ENCODE measurements around the gene ACOT8.

Gene ACOT8

DNA sequence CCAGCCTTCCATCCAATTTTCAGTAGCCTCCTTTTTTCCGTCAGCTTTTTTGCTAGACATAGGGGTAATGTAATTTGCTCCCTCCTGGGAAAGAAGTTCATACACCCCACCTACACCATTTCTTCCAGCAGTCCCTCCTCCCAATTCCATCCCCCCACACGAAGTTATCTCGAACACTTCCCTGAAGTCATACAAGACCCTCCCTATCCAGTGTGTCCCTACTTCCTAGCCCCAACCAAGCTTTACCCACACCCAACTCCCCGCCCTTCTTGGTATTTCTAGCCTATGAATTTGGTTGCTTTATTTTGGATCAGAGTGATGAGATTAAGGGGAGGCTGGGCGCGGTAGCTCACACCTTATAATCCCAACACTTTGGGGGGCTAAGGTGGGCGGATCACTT is 43.7 kb downstream of the ACOT8 start:
- Histone ChIP-seq H4K8ac (ENCODE audit: low read depth, low read length) (peak overlapping the region; percentile 88), H3K14ac (ENCODE audit: low read length) (no peak overlapping the region), H3K18ac (ENCODE audit: low read length) (no peak overlapping the region), H3K9me3 (ENCODE audit: insufficient read depth, low read depth, low read length) (no peaks in the 10 kb centered on the region), H3K23ac (ENCODE audit: low read length) (no peak overlapping the region), H3K9ac (ENCODE audit: low read length) (peak overlapping the region; percentile 85), H3K4me2 (ENCODE audit: low read length) (peak overlapping the region; percentile 88), H3K79me1 (ENCODE audit: low read length) (peaks cover 6% of the 10 kb centered on the region), H2BK12ac (ENCODE audit: low read length) (no peak overlapping the region), H3K4ac (ENCODE audit: low read depth, low read length) (peak overlapping the region; percentile 96), H3K36me3 (ENCODE audit: control insufficient read depth in 1 of 2, insufficient read depth in 2 of 2, low read length in 2 of 2) (peaks cover 19 to 44% of the 10 kb centered on the region in 2 experiments), H2AFZ (ENCODE audit: insufficient read depth, low read length, poor library complexity) (no peak overlapping the region), H3K79me2 (ENCODE audit: control insufficient read depth, insufficient read depth, low read length, poor library complexity) (peaks cover 10% of the 10 kb centered on the region), H4K12ac (ENCODE audit: low read depth, low read length) (no peak overlapping the region), H3K27ac (ENCODE audit: low read depth, low read length) (no peak overlapping the region), H3K4me1 (ENCODE audit: control insufficient read depth in 1 of 2, insufficient read depth in 2 of 2, low read length in 2 of 2) (peaks cover 7 to 18% of the 10 kb centered on the region in 2 experiments), H2BK5ac (ENCODE audit: low read depth, low read length, poor library complexity) (no peak overlapping the region), H3K4me3 (ENCODE audit: low read depth, low read length) (peak overlapping the region; percentile 93), H4K91ac (ENCODE audit: low read depth, low read length) (no peak overlapping the region), H3K27me3 (ENCODE audit: insufficient read depth, low read length) (no peaks in the 10 kb centered on the region), H2BK120ac (ENCODE audit: insufficient read depth, low read length, poor library complexity) (no peak overlapping the region), H2AK5ac (ENCODE audit: low read length) (no peak overlapping the region)
- WGBS (ENCODE audit: extremely low coverage, insufficient coverage, insufficient read length) = no CpG with 5 or more reads among the region's 7 CpGs
- no peak for DNase-seq

DNA sequence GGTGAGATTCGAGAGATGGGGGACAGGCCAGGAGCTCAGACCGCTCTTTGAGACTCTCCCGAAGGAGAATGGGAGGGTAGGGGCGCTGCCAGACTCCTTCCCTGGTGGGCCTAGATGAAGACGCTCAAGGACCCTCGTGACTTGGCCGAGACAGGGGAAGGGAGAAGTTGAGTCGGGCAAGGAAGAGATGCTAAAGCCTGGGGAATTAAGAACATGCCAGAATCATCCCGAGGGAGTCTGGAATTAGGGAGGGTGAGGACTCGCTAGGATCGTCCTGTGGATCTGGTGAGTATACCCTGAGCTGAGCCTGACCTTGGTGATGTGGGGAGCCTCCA is 44.2 kb downstream of the ACOT8 start:
- H3K4ac ChIP-seq (ENCODE audit: low read depth, low read length) = peak overlapping the region; percentile 96
- peak overlapping the region; percentile 85 for H3K9ac ChIP-seq (ENCODE audit: low read length)
- WGBS (ENCODE audit: extremely low coverage, insufficient coverage, insufficient read length) = no CpG with 5 or more reads among the region's 11 CpGs
- peak overlapping the region; percentile 1 for H2AK5ac ChIP-seq (ENCODE audit: low read length)
- peaks cover 10% of the 10 kb centered on the region for H3K79me2 ChIP-seq (ENCODE audit: control insufficient read depth, insufficient read depth, low read length, poor library complexity)
- H4K91ac ChIP-seq (ENCODE audit: low read depth, low read length) = peak overlapping the region; percentile 89
- no peak overlapping the region for H2BK12ac ChIP-seq (ENCODE audit: low read length)
- H4K8ac ChIP-seq (ENCODE audit: low read depth, low read length) = peak overlapping the region; percentile 88
- H3K23ac ChIP-seq (ENCODE audit: low read length) = no peak overlapping the region
- no peaks in the 10 kb centered on the region for H3K27me3 ChIP-seq (ENCODE audit: insufficient read depth, low read length)
- H3K14ac ChIP-seq (ENCODE audit: low read length) = peak overlapping the region; percentile 80
- peaks cover 6% of the 10 kb centered on the region for H3K79me1 ChIP-seq (ENCODE audit: low read length)
- H3K4me2 ChIP-seq (ENCODE audit: low read length) = peak overlapping the region; percentile 88
- no peaks in the 10 kb centered on the region for H3K9me3 ChIP-seq (ENCODE audit: insufficient read depth, low read depth, low read length)
- peak overlapping the region; percentile 81 for H3K18ac ChIP-seq (ENCODE audit: low read length)
- peaks cover 22 to 49% of the 10 kb centered on the region in 2 experiments for H3K36me3 ChIP-seq (ENCODE audit: control insufficient read depth in 1 of 2, insufficient read depth in 2 of 2, low read length in 2 of 2)
- peaks cover 7 to 15% of the 10 kb centered on the region in 2 experiments for H3K4me1 ChIP-seq (ENCODE audit: control insufficient read depth in 1 of 2, insufficient read depth in 2 of 2, low read length in 2 of 2)
- DNase-seq = no peak
- H2BK5ac ChIP-seq (ENCODE audit: low read depth, low read length, poor library complexity) = peak overlapping the region; percentile 58
- peak overlapping the region; percentile 82 for H2BK120ac ChIP-seq (ENCODE audit: insufficient read depth, low read length, poor library complexity)
- H3K27ac ChIP-seq (ENCODE audit: low read depth, low read length) = no peak overlapping the region
- H2AFZ ChIP-seq (ENCODE audit: insufficient read depth, low read length, poor library complexity) = peak overlapping the region; percentile 53
- H3K4me3 ChIP-seq (ENCODE audit: low read depth, low read length) = peak overlapping the region; percentile 93
- peak overlapping the region; percentile 21 for H4K12ac ChIP-seq (ENCODE audit: low read depth, low read length)

DNA sequence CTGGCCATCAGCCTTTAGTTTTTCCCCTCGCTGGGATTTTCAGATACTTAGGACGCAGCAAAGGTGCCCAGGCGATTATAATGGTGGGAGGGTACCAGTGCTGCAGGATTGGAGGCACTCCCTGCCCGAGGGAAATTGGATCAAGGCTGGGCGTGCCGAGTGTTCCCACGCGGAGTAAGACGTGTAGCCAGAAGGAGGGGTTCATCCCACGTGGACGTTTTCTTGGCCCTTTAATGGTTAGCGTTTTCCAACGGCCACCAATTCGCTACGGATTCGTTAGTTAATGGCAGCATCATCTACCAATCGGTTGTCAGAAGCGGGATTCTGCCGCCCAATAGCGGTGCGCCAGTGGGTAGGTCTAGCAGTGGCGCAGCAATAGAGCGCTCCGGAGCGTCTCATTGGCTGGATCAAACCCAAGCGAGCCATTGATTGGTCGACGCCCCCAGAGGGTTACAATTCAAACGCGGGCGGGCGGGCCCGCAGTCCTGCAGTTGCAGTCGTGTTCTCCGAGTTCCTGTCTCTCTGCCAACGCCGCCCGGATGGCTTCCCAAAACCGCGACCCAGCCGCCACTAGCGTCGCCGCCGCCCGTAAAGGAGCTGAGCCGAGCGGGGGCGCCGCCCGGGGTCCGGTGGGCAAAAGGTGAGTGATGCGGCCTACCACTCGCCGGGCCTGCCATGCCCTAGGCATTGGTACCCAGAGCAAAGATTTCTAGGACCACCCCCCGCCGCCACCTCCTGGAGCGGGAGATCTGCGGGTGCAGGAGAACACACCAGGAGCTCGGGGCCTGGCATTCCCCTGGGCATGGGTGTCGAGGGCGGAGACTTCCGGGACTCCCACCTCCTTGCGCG is 44.8 kb downstream of the ACOT8 start, which contains the start of gene UBE2C:
UBE2C (plus strand) TSS at position 488 of the 849 bp plus-strand sequence; CDS start at position 540, 52 bp downstream.
- no peaks in the 10 kb centered on the region for H3K9me3 ChIP-seq (ENCODE audit: insufficient read depth, low read depth, low read length)
- no peak within 1 kb of the TSS for H2BK12ac ChIP-seq (ENCODE audit: low read length)
- WGBS (ENCODE audit: extremely low coverage, insufficient coverage, insufficient read length) = no CpG with 5 or more reads among the region's 65 CpGs
- no peak within 1 kb of the TSS for H3K23ac ChIP-seq (ENCODE audit: low read length)
- H4K12ac ChIP-seq (ENCODE audit: low read depth, low read length) = peak within 1 kb of the TSS; percentile 21
- peaks cover 26 to 49% of the 10 kb centered on the region in 2 experiments for H3K36me3 ChIP-seq (ENCODE audit: control insufficient read depth in 1 of 2, insufficient read depth in 2 of 2, low read length in 2 of 2)
- H3K27me3 ChIP-seq (ENCODE audit: insufficient read depth, low read length) = no peaks in the 10 kb centered on the region
- peak within 1 kb of the TSS; percentile 96 for H3K4ac ChIP-seq (ENCODE audit: low read depth, low read length)
- peak; percentile 99 to 100 for DNase-seq
- peak within 1 kb of the TSS; percentile 88 for H4K8ac ChIP-seq (ENCODE audit: low read depth, low read length)
- H3K27ac ChIP-seq (ENCODE audit: low read depth, low read length) = peak within 1 kb of the TSS; percentile 31
- peak within 1 kb of the TSS; percentile 58 for H2BK5ac ChIP-seq (ENCODE audit: low read depth, low read length, poor library complexity)
- H3K79me2 ChIP-seq (ENCODE audit: control insufficient read depth, insufficient read depth, low read length, poor library complexity) = peaks cover 10% of the 10 kb centered on the region
- H2AFZ ChIP-seq (ENCODE audit: insufficient read depth, low read length, poor library complexity) = peak within 1 kb of the TSS; percentile 86
- peak within 1 kb of the TSS; percentile 80 for H3K14ac ChIP-seq (ENCODE audit: low read length)
- peak within 1 kb of the TSS; percentile 81 for H3K18ac ChIP-seq (ENCODE audit: low read length)
- H3K79me1 ChIP-seq (ENCODE audit: low read length) = peaks cover 6% of the 10 kb centered on the region
- peak within 1 kb of the TSS; percentile 85 for H3K9ac ChIP-seq (ENCODE audit: low read length)
- peaks cover 4 to 11% of the 10 kb centered on the region in 2 experiments for H3K4me1 ChIP-seq (ENCODE audit: control insufficient read depth in 1 of 2, insufficient read depth in 2 of 2, low read length in 2 of 2)
- peak within 1 kb of the TSS; percentile 93 for H3K4me3 ChIP-seq (ENCODE audit: low read depth, low read length)
- H3K4me2 ChIP-seq (ENCODE audit: low read length) = peak within 1 kb of the TSS; percentile 88
- peak within 1 kb of the TSS; percentile 82 for H2BK120ac ChIP-seq (ENCODE audit: insufficient read depth, low read length, poor library complexity)
- H2AK5ac ChIP-seq (ENCODE audit: low read length) = peak within 1 kb of the TSS; percentile 61
- peak within 1 kb of the TSS; percentile 89 for H4K91ac ChIP-seq (ENCODE audit: low read depth, low read length)

DNA sequence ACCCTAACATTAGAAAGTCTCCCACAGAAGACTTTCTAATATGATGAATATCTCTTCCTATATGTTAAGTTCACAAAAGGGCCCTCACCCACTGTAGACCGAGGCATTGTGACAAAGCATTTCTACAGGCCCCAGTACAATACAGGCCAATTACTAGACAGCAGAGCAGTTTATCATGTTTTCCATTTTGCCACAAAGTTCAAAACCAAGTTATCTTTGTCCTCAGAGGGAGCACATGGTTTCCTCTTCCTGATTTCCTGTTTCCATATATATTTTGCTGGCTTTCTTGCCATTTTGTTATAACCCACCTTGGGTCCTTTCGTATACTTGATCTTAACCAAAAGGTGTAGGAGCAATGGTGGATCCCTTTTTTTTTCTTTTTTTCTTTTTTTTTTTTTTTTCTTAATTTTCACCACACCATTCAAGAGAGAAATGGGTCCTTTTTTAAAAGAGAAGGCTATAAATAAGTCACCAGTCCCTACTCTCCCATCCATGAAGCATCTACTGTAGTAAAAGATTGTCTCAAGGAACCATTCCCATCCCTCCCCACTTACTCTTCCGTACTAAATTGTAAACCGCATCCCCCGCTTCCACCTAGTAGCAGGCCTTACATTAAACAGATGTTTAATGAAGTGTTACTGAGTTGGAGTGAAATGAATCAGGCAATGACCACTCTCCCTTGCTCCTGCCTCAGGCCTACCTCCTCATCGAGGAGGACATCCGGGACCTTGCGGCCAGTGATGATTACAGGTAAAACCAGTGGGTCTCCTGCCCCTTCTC is 46.8 kb downstream of the ACOT8 start:
- Histone ChIP-seq H3K4me3 (ENCODE audit: low read depth, low read length) (no peak overlapping the region), H3K9me3 (ENCODE audit: insufficient read depth, low read depth, low read length) (no peaks in the 10 kb centered on the region)
- 100% methylated on average over 3 of the region's 8 CpGs for WGBS (ENCODE audit: extremely low coverage, insufficient coverage, insufficient read length)

More for the DNA sequence above, 46.8 kb downstream of the ACOT8 start:
- no peak overlapping the region for H3K27ac ChIP-seq (ENCODE audit: low read depth, low read length)
- no peak overlapping the region for H3K9ac ChIP-seq (ENCODE audit: low read length)
- H3K4me1 ChIP-seq (ENCODE audit: control insufficient read depth in 1 of 2, insufficient read depth in 2 of 2, low read length in 2 of 2) = peaks cover 0 to 7% of the 10 kb centered on the region in 2 experiments
- H4K91ac ChIP-seq (ENCODE audit: low read depth, low read length) = no peak overlapping the region
- no peak overlapping the region for H3K23ac ChIP-seq (ENCODE audit: low read length)
- no peak overlapping the region for H4K12ac ChIP-seq (ENCODE audit: low read depth, low read length)
- peaks cover 10% of the 10 kb centered on the region for H3K79me2 ChIP-seq (ENCODE audit: control insufficient read depth, insufficient read depth, low read length, poor library complexity)
- no peak overlapping the region for H3K4ac ChIP-seq (ENCODE audit: low read depth, low read length)
- no peak overlapping the region for H2BK12ac ChIP-seq (ENCODE audit: low read length)
- DNase-seq = no peak
- H3K79me1 ChIP-seq (ENCODE audit: low read length) = peaks cover 6% of the 10 kb centered on the region
- no peak overlapping the region for H3K18ac ChIP-seq (ENCODE audit: low read length)
- H2BK120ac ChIP-seq (ENCODE audit: insufficient read depth, low read length, poor library complexity) = no peak overlapping the region
- no peak overlapping the region for H2BK5ac ChIP-seq (ENCODE audit: low read depth, low read length, poor library complexity)
- no peak overlapping the region for H2AK5ac ChIP-seq (ENCODE audit: low read length)
- no peak overlapping the region for H2AFZ ChIP-seq (ENCODE audit: insufficient read depth, low read length, poor library complexity)
- H3K27me3 ChIP-seq (ENCODE audit: insufficient read depth, low read length) = no peaks in the 10 kb centered on the region
- no peak overlapping the region for H3K4me2 ChIP-seq (ENCODE audit: low read length)
- H4K8ac ChIP-seq (ENCODE audit: low read depth, low read length) = no peak overlapping the region
- H3K14ac ChIP-seq (ENCODE audit: low read length) = no peak overlapping the region
- H3K36me3 ChIP-seq (ENCODE audit: control insufficient read depth in 1 of 2, insufficient read depth in 2 of 2, low read length in 2 of 2) = peaks cover 19 to 47% of the 10 kb centered on the region in 2 experiments
